GM20000 (cell line): ENCODE measurements around the gene CROCC2.

Experiments
- DNase-seq: peaks from one replicate; pipeline ENCODE4 v3.0.0; 2012; ENCODE audit warnings: low spot score
- CTCF ChIP-seq: IDR thresholded peaks from 2 replicates; pipeline ENCODE4 v1.5.1; 2012; ENCODE audit warnings: mild to moderate bottlenecking, control low read depth; ENCODE audit errors: extremely low read depth, missing control alignments

CROCC2 gene

GRCh38 chr2:240925191-240925567 is 19.0 kb downstream of the CROCC2 start:
- no peak for TF ChIP-seq CTCF

GRCh38 chr2:240925568-240926515 is 19.7 kb downstream of the CROCC2 start:
- no peak for DNase-seq
- no peak for TF ChIP-seq CTCF

More at GRCh38 chr2:240925191-240925567, 19.0 kb downstream of the CROCC2 start:
- DNase-seq = no peak

- no peak for DNase-seq
- TF ChIP-seq CTCF = no peak
Observed at GRCh38 chr2:240926516-240927389, 20.6 kb downstream of the CROCC2 start.

- no peak for TF ChIP-seq CTCF
- no peak for DNase-seq
Observed at GRCh38 chr2:240927390-240927781, 21.2 kb downstream of the CROCC2 start.

GRCh38 chr2:240928476-240929363 is 22.6 kb downstream of the CROCC2 start:
- no peak for TF ChIP-seq CTCF
- no peak for DNase-seq

GRCh38 chr2:240929364-240930095 is 23.4 kb downstream of the CROCC2 start:
- no peak for DNase-seq
- no peak for TF ChIP-seq CTCF
